ENCODE data around the gene RAC3.

- TF ChIP-seq CTCF (conservative IDR thresholded peaks at IDR 0.05; ENCODE audit: low read length) (no peak), EZH2phosphoT487 (IDR thresholded peaks at IDR 0.05; ENCODE audit: borderline replicate concordance, low read depth, low read length) (no peak)
Observed at GRCh38 chr17:81986606-81987005, 44.9 kb upstream of the RAC3 start.

Measured in OCI-LY7 (cell line).